Measurements from ENCODE around the gene CRLF2.

- no peak for TF ChIP-seq CTCF (IDR thresholded peaks at IDR 0.05 in 2 of 3, conservative IDR thresholded peaks at IDR 0.05 in 1 of 3; ENCODE audit: borderline replicate concordance in 1 of 3, insufficient read depth in 1 of 3, low read depth in 2 of 3, low read length in 2 of 3)
- no peak for TF ChIP-seq POLR2A (IDR thresholded peaks at IDR 0.05; ENCODE audit: borderline replicate concordance, extremely low read depth, insufficient read depth, insufficient read length)
- no peak for TF ChIP-seq EZH2 (IDR thresholded peaks at IDR 0.05)
- no peak for TF ChIP-seq REST (IDR thresholded peaks at IDR 0.05; ENCODE audit: low read depth)
- no peak for TF ChIP-seq EZH2phosphoT487 (IDR thresholded peaks at IDR 0.05; ENCODE audit: borderline replicate concordance)
- TF ChIP-seq SP1 (IDR thresholded peaks at IDR 0.05; ENCODE audit: low read depth) = no peak
- TF ChIP-seq SRF (IDR thresholded peaks at IDR 0.05; ENCODE audit: low read depth) = no peak
- no peak for TF ChIP-seq YY1 (IDR thresholded peaks at IDR 0.05; ENCODE audit: extremely low read depth, insufficient replicate concordance, low read depth, low read length)
- no peak for TF ChIP-seq CBX3 (IDR thresholded peaks at IDR 0.05; ENCODE audit: low read depth)
- TF ChIP-seq MAX (IDR thresholded peaks at IDR 0.05) = no peak
- TF ChIP-seq JUND (IDR thresholded peaks at IDR 0.05) = no peak
These were observed 1.6 kb downstream of the CRLF2 start for GRCh38 chrX:1210844-1211243.
